ENCODE measurements around the gene GRB10. TPM values are rescaled to one million over a fixed set of nuclear protein-coding genes. Genes with fewer than 3 reads are reported as not detected.

Gene GRB10
- polyA plus RNA-seq, 1 donor from 2014 or later: 78.4 TPM

GRCh38 chr7:50826371-50827172, 43.9 kb upstream of the GRB10 start:
- H3K4me2 ChIP-seq (ENCODE audit: low read length): no peak overlapping the region
- no peaks in the 10 kb centered on the region for H3K36me3 ChIP-seq (ENCODE audit: insufficient read depth, low read length)
- no peaks in the 10 kb centered on the region for H3K9me3 ChIP-seq (ENCODE audit: low read length)
- TF ChIP-seq MXI1 (conservative IDR thresholded peaks at IDR 0.05; ENCODE audit: poor library complexity, severe bottlenecking): no peak
- no peak for TF ChIP-seq RAD21 (conservative IDR thresholded peaks at IDR 0.05)
- TF ChIP-seq, protein P1, sequence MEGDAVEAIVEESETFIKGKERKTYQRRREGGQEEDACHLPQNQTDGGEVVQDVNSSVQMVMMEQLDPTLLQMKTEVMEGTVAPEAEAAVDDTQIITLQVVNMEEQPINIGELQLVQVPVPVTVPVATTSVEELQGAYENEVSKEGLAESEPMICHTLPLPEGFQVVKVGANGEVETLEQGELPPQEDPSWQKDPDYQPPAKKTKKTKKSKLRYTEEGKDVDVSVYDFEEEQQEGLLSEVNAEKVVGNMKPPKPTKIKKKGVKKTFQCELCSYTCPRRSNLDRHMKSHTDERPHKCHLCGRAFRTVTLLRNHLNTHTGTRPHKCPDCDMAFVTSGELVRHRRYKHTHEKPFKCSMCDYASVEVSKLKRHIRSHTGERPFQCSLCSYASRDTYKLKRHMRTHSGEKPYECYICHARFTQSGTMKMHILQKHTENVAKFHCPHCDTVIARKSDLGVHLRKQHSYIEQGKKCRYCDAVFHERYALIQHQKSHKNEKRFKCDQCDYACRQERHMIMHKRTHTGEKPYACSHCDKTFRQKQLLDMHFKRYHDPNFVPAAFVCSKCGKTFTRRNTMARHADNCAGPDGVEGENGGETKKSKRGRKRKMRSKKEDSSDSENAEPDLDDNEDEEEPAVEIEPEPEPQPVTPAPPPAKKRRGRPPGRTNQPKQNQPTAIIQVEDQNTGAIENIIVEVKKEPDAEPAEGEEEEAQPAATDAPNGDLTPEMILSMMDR (IDR thresholded peaks at IDR 0.05; ENCODE audit: poor library complexity, severe bottlenecking): no peak
- TF ChIP-seq EP300 (conservative IDR thresholded peaks at IDR 0.05; ENCODE audit: poor library complexity, severe bottlenecking): no peak
- TF ChIP-seq, protein P2, sequence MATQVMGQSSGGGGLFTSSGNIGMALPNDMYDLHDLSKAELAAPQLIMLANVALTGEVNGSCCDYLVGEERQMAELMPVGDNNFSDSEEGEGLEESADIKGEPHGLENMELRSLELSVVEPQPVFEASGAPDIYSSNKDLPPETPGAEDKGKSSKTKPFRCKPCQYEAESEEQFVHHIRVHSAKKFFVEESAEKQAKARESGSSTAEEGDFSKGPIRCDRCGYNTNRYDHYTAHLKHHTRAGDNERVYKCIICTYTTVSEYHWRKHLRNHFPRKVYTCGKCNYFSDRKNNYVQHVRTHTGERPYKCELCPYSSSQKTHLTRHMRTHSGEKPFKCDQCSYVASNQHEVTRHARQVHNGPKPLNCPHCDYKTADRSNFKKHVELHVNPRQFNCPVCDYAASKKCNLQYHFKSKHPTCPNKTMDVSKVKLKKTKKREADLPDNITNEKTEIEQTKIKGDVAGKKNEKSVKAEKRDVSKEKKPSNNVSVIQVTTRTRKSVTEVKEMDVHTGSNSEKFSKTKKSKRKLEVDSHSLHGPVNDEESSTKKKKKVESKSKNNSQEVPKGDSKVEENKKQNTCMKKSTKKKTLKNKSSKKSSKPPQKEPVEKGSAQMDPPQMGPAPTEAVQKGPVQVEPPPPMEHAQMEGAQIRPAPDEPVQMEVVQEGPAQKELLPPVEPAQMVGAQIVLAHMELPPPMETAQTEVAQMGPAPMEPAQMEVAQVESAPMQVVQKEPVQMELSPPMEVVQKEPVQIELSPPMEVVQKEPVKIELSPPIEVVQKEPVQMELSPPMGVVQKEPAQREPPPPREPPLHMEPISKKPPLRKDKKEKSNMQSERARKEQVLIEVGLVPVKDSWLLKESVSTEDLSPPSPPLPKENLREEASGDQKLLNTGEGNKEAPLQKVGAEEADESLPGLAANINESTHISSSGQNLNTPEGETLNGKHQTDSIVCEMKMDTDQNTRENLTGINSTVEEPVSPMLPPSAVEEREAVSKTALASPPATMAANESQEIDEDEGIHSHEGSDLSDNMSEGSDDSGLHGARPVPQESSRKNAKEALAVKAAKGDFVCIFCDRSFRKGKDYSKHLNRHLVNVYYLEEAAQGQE (IDR thresholded peaks at IDR 0.05; ENCODE audit: borderline replicate concordance): no peak
- no peak for TF ChIP-seq SMC3 (conservative IDR thresholded peaks at IDR 0.05; ENCODE audit: poor library complexity)
- TF ChIP-seq EZH2 (IDR thresholded peaks at IDR 0.05; ENCODE audit: borderline replicate concordance, insufficient read depth, low read length, poor library complexity, severe bottlenecking): no peak
- TF ChIP-seq TAF1 (IDR thresholded peaks at IDR 0.05; ENCODE audit: low read depth): no peak
- TF ChIP-seq POLR2AphosphoS5 (IDR thresholded peaks at IDR 0.05): no peak
- H3F3A ChIP-seq (ENCODE audit: insufficient read depth, low read length, poor library complexity, severe bottlenecking): no peaks in the 10 kb centered on the region
- no peak overlapping the region for H3K27ac ChIP-seq (ENCODE audit: low read length)
- H3K4me3 ChIP-seq (ENCODE audit: low read length): no peak overlapping the region
- no peaks in the 10 kb centered on the region for H3K79me2 ChIP-seq (replicated peaks; ENCODE audit: insufficient read depth, low read length)
- no peaks in the 10 kb centered on the region for H3K27me3 ChIP-seq (ENCODE audit: insufficient read depth, low read depth, low read length)
- no peaks in the 10 kb centered on the region for H4K20me1 ChIP-seq (ENCODE audit: insufficient read depth)
- no peaks in the 10 kb centered on the region for H3K9me2 ChIP-seq (ENCODE audit: insufficient read depth, low read length)
- H2AFZ ChIP-seq (ENCODE audit: low read depth, low read length): no peak overlapping the region
- no peak overlapping the region for H3K9ac ChIP-seq (ENCODE audit: low read length)

GRCh38 chr7:50825465-50825864, 42.8 kb upstream of the GRB10 start:
- no peak overlapping the region for H3K9ac ChIP-seq (ENCODE audit: low read length)
- H3K36me3 ChIP-seq (ENCODE audit: insufficient read depth, low read length): no peaks in the 10 kb centered on the region
- TF ChIP-seq EZH2 (IDR thresholded peaks at IDR 0.05; ENCODE audit: borderline replicate concordance, insufficient read depth, low read length, poor library complexity, severe bottlenecking): no peak
- no peak for TF ChIP-seq EP300 (conservative IDR thresholded peaks at IDR 0.05; ENCODE audit: poor library complexity, severe bottlenecking)
- no peaks in the 10 kb centered on the region for H3K9me2 ChIP-seq (ENCODE audit: insufficient read depth, low read length)
- no peak overlapping the region for H3K27ac ChIP-seq (ENCODE audit: low read length)
- H3K27me3 ChIP-seq (ENCODE audit: insufficient read depth, low read depth, low read length): no peaks in the 10 kb centered on the region
- H3K79me2 ChIP-seq (replicated peaks; ENCODE audit: insufficient read depth, low read length): no peaks in the 10 kb centered on the region
- no peak overlapping the region for H2AFZ ChIP-seq (ENCODE audit: low read depth, low read length)
- no peaks in the 10 kb centered on the region for H3F3A ChIP-seq (ENCODE audit: insufficient read depth, low read length, poor library complexity, severe bottlenecking)
- no peaks in the 10 kb centered on the region for H3K9me3 ChIP-seq (ENCODE audit: low read length)
- no peaks in the 10 kb centered on the region for H4K20me1 ChIP-seq (ENCODE audit: insufficient read depth)
- H3K4me3 ChIP-seq (ENCODE audit: low read length): no peak overlapping the region
- no peak overlapping the region for H3K4me2 ChIP-seq (ENCODE audit: low read length)
